ENCODE data around the gene TCF12.
A peak's percentile ranks its signal among the peaks of the same experiment; 100 is the strongest.

Gene TCF12

GRCh38 chr15:56918046-56918938 is at the start of gene TCF12:
Gene TCF12, plus strand, starts transcription at chr15:56918644. Its CDS starts 1,270 bp downstream, at chr15:56919914.
- Histone ChIP-seq H3K4me3 (peak within 1 kb of the TSS; percentile 79 to 91), H3K4me1 (peaks cover 0 to 65% (median 16%) of the 10 kb centered on the region in 4 donors), H3K9me3 (no peaks in the 10 kb centered on the region), H3K36me3 (peaks cover 0 to 7% (median 0%) of the 10 kb centered on the region in 3 donors), H3K27ac (peak within 1 kb of the TSS; percentile 91 to 92), H3K27me3 (no peaks in the 10 kb centered on the region)
- peak; percentile 94 to 96 for DNase-seq
- intact Hi-C loops (cut with DNase I; ENCODE audit: low total_unique reads), result loop anchor here (1.0 to 10.0 kb wide), 2 partner anchors 31 to 377 kb away; no protein-coding TSS in a partner anchor
- peak; percentile 16 to 34 for TF ChIP-seq CTCF (IDR thresholded peaks at IDR 0.05)

- Histone ChIP-seq H3K36me3 (no peaks in the 10 kb centered on the region), H3K27me3 (no peaks in the 10 kb centered on the region), H3K9me3 (no peaks in the 10 kb centered on the region), H3K4me3 (no peak overlapping the region), H3K4me1 (peaks cover 0 to 15% (median 2%) of the 10 kb centered on the region in 4 donors), H3K27ac (no peak overlapping the region)
- peak in 1 of 2 donors; percentile 45 for DNase-seq
- intact Hi-C loops (cut with DNase I; ENCODE audit: low total_unique reads), result no loop called here
- TF ChIP-seq CTCF (IDR thresholded peaks at IDR 0.05), result peak; percentile 55 to 60
These were observed 48.9 kb upstream of the TCF12 start for GRCh38 chr15:56869573-56869972.

- H3K4me1 ChIP-seq, result peaks cover 0 to 15% (median 2%) of the 10 kb centered on the region in 4 donors
These were observed 47.3 kb upstream of the TCF12 start for GRCh38 chr15:56871185-56871584.

GRCh38 chr15:56871867-56872266 is 46.6 kb upstream of the TCF12 start:
- Histone ChIP-seq H3K36me3 (no peaks in the 10 kb centered on the region), H3K9me3 (no peaks in the 10 kb centered on the region), H3K27me3 (no peaks in the 10 kb centered on the region), H3K4me3 (no peak overlapping the region), H3K4me1 (peaks cover 0 to 15% (median 2%) of the 10 kb centered on the region in 4 donors), H3K27ac (no peak overlapping the region)
- intact Hi-C loops (cut with DNase I; ENCODE audit: low total_unique reads), result no loop called here
- no peak for DNase-seq
- no peak for TF ChIP-seq CTCF (IDR thresholded peaks at IDR 0.05)

More at GRCh38 chr15:56871185-56871584, 47.3 kb upstream of the TCF12 start:
- Histone ChIP-seq H3K4me3 (no peak overlapping the region), H3K9me3 (no peaks in the 10 kb centered on the region), H3K27me3 (no peaks in the 10 kb centered on the region), H3K36me3 (no peaks in the 10 kb centered on the region), H3K27ac (no peak overlapping the region)
- no peak for DNase-seq
- no peak for TF ChIP-seq CTCF (IDR thresholded peaks at IDR 0.05)
- intact Hi-C loops (cut with DNase I; ENCODE audit: low total_unique reads), result no loop called here

GRCh38 chr15:56877255-56877970 is 41.0 kb upstream of the TCF12 start:
- H3K27ac ChIP-seq, result no peak overlapping the region

More at GRCh38 chr15:56877255-56877970, 41.0 kb upstream of the TCF12 start:
- DNase-seq, result no peak
- intact Hi-C loops (cut with DNase I; ENCODE audit: low total_unique reads), result no loop called here
- Histone ChIP-seq H3K27me3 (no peaks in the 10 kb centered on the region), H3K36me3 (no peaks in the 10 kb centered on the region), H3K4me1 (no peaks in the 10 kb centered on the region), H3K4me3 (no peak overlapping the region), H3K9me3 (no peaks in the 10 kb centered on the region)
- no peak for TF ChIP-seq CTCF (IDR thresholded peaks at IDR 0.05)
